GM12878 (cell line): ENCODE results near the gene ASCC2. TPM values are rescaled to one million over a fixed set of nuclear protein-coding genes. Genes with fewer than 3 reads are reported as not detected.
A peak's percentile ranks its signal among the peaks of the same experiment; 100 is the strongest.

Experiments
- ATAC-seq: fragments of 200-7000 bp; cut with Tn5 transposase; 3 replicates; pipeline ENCODE4 v1.9.1; 2020; ENCODE audit warnings: mild to moderate bottlenecking, moderate library complexity
- BruUV-seq: library from RNA; stranded (reverse); fragments of 400-500 nt; replicated peaks from 2 replicates; lab custom pipeline; 2021; lab: Mats Ljungman, UMichigan
- CTCF ChIA-PET: fragments of 300-600 bp; sonication (Branson Sonifier 250); formaldehyde crosslinking; extraction: SDS; loops from one replicate; lab custom pipeline; 2021; ENCODE audit warnings: inconsistent platforms; lab: Yijun Ruan, JAX
- POLR2A ChIA-PET: fragments of 350-600 bp; formaldehyde crosslinking; extraction: SDS; loops from one replicate; lab custom pipeline; 2021; ENCODE audit warnings: inconsistent platforms; lab: Charles Lee
- RAD21 ChIA-PET: fragments of 300-600 bp; sonication (Branson Sonifier 250); formaldehyde crosslinking; loops from one replicate; lab custom pipeline; 2023; ENCODE audit warnings: antibody characterized with exemption; ENCODE audit not compliant: unreplicated experiment; lab: Charles Lee
- SMC1A ChIA-PET: fragments of 300-600 bp; sonication (Branson Sonifier 250); formaldehyde crosslinking; loops from one replicate; lab custom pipeline; 2023; ENCODE audit not compliant: unreplicated experiment, uncharacterized antibody; lab: Charles Lee
- DNase-seq: peaks from one replicate; pipeline ENCODE4 v3.0.0-alpha.2; 2011; ENCODE audit warnings: low read depth, low spot score
- FAIRE-seq: peaks from 3 replicates; lab custom pipeline; 2011; peaks lifted over from hg19 to GRCh38; lab: Jason Lieb, UNC
- H2AFZ ChIP-seq: 2 replicates; pipeline ENCODE4 v1.6.0; 2011; ENCODE audit warnings: low read depth, low read length, control low read depth; ENCODE audit not compliant: control insufficient read depth
- H3K27ac ChIP-seq: 2 replicates; pipeline ENCODE4 v1.5.1; 2011; ENCODE audit warnings: control low read depth; ENCODE audit not compliant: control insufficient read depth, insufficient read depth
- H3K27me3 ChIP-seq, 2 experiments: replicated peaks in 1 of 2; 2 replicates each; pipeline versions ENCODE4 v1.6.0 to v1.6.1; 2011; ENCODE audit warnings: low read length in 1 of 2; ENCODE audit not compliant: control insufficient read depth in 2 of 2, insufficient read depth in 2 of 2
- H3K36me3 ChIP-seq, 2 experiments: 2 replicates each; pipeline ENCODE4 v1.5.1; 2011; ENCODE audit warnings: low read length in 1 of 2; ENCODE audit not compliant: control insufficient read depth in 2 of 2, insufficient read depth in 2 of 2
- H3K4me1 ChIP-seq: 2 replicates; pipeline ENCODE4 v1.6.1; 2011; ENCODE audit warnings: mild to moderate bottlenecking, low read length, moderate library complexity, mixed read lengths; ENCODE audit not compliant: control insufficient read depth, insufficient read depth
- H3K4me2 ChIP-seq: 2 replicates; pipeline ENCODE4 v1.6.0; 2011; ENCODE audit warnings: control low read depth; ENCODE audit not compliant: control insufficient read depth, insufficient read depth
- H3K4me3 ChIP-seq: fragments of 200-600 bp; sonication (generic); 2 replicates; pipeline ENCODE4 v1.5.1; 2016
- H3K79me2 ChIP-seq: 2 replicates; pipeline ENCODE4 v1.6.0; 2011; ENCODE audit warnings: low read length; ENCODE audit not compliant: control insufficient read depth, insufficient read depth
- H3K9ac ChIP-seq: 2 replicates; pipeline ENCODE4 v1.8.0; 2011; ENCODE audit warnings: low read length, control low read depth, mixed read lengths; ENCODE audit not compliant: control insufficient read depth, insufficient read depth
- H3K9me3 ChIP-seq: replicated peaks from 3 replicates; pipeline ENCODE4 v1.5.1; 2011; ENCODE audit warnings: mild to moderate bottlenecking, low read length; ENCODE audit not compliant: control insufficient read depth, insufficient read depth
- H4K20me1 ChIP-seq: 2 replicates; pipeline ENCODE4 v1.6.0; 2011; ENCODE audit not compliant: control insufficient read depth, insufficient read depth
- ATF2 ChIP-seq: IDR thresholded peaks from 2 replicates; pipeline ENCODE4 v1.6.1; 2012; ENCODE audit warnings: low read length, inconsistent platforms
- BCL3 ChIP-seq: IDR thresholded peaks from 2 replicates; pipeline ENCODE4 v1.6.1; 2011; ENCODE audit warnings: borderline replicate concordance, low read depth, mild to moderate bottlenecking, moderate library complexity, low read length; ENCODE audit not compliant: insufficient read depth, poor library complexity, severe bottlenecking
- CHD1 ChIP-seq: IDR thresholded peaks from 2 replicates; pipeline ENCODE4 v1.6.1; 2012; ENCODE audit warnings: low read depth, low read length, improper control_type of control experiment
- DPF2 ChIP-seq: fragments of 450-650 bp; IDR thresholded peaks from 2 replicates; pipeline ENCODE4 v1.6.1; 2017; ENCODE audit warnings: mild to moderate bottlenecking
- MEF2B ChIP-seq: fragments of 450-650 bp; IDR thresholded peaks from 2 replicates; pipeline ENCODE4 v1.6.1; 2018; ENCODE audit warnings: mild to moderate bottlenecking, moderate library complexity; ENCODE audit not compliant: partially characterized antibody, poor library complexity, severe bottlenecking
- RBBP5 ChIP-seq: fragments of 200-600 bp; sonication (generic); conservative IDR thresholded peaks from 2 replicates; pipeline ENCODE4 v1.6.1; 2016
- RELA ChIP-seq: fragments of 450-650 bp; IDR thresholded peaks from 2 replicates; pipeline ENCODE4 v1.8.0; 2014; ENCODE audit warnings: borderline replicate concordance; ENCODE audit not compliant: partially characterized antibody
- TCF3 ChIP-seq: IDR thresholded peaks from 2 replicates; pipeline ENCODE4 v1.6.1; 2012; ENCODE audit warnings: low read depth, mild to moderate bottlenecking, low read length, borderline replicate concordance; ENCODE audit not compliant: insufficient read depth
- ZBTB40 ChIP-seq: fragments of 450-650 bp; IDR thresholded peaks from 2 replicates; pipeline ENCODE4 v1.6.1; 2016; ENCODE audit warnings: mild to moderate bottlenecking, moderate library complexity, borderline replicate concordance
- ZNF384 ChIP-seq: IDR thresholded peaks from 2 replicates; pipeline ENCODE4 v1.6.1; 2012; ENCODE audit warnings: low read depth, mild to moderate bottlenecking, low read length, improper control_type of control experiment, borderline replicate concordance
- WGBS: methylation state at CpG from one replicate; pipeline ENCODE4 v1.1.6; 2016; ENCODE audit warnings: low lambda C conversion rate; ENCODE audit not compliant: insufficient replicate concordance, insufficient coverage; ENCODE audit errors: missing lambda C conversion rate; 5-methylcytosine and 5-hydroxymethylcytosine counted together
- in situ Hi-C: fragments of 300-500 bp; cut with MboI; formaldehyde crosslinking; loops from 9 replicates; pipeline ENCODE4 v1.14.3; 2018; ENCODE audit warnings: mixed read lengths
- intact Hi-C: fragments of 100-400 bp; cut with micrococcal nuclease; formaldehyde crosslinking; loops from one replicate; pipeline ENCODE4 v1.14.2; 2022; ENCODE audit not compliant: unreplicated experiment
- polyA plus RNA-seq, 11 experiments: library from polyadenylated mRNA; depleted of rRNA in 4 of 11; unstranded in 6 of 11; stranded (reverse) in 5 of 11; fragments of >200 nt; fragmentation: Nextera tagmentation in 4 of 11; fragmentation: Illumina TruSeq in 1 of 11; extraction: Ambion mirVana in 4 of 11; extraction: Trizol in 1 of 11; gene quantifications; 1 replicate in 1 of 11; 2 replicates in 10 of 11; pipeline versions ENCODE4 v1.2.1 to v1.2.3, GENCODE V29; 2011 to 2016; ENCODE audit warnings: inconsistent platforms in 2 of 11, missing spikeins in 2 of 11, low read depth in 1 of 11
- total RNA-seq, 4 experiments: library from RNA; depleted of rRNA in 3 of 4; stranded (reverse); fragments of >200 nt in 3 of 4; fragmentation: Illumina TruSeq in 1 of 4; extraction: Trizol in 1 of 4; gene quantifications; 2 replicates each; pipeline versions ENCODE4 v1.2.1 to v1.2.3, GENCODE V29; 2013 to 2021

Gene ASCC2
- total and polyA plus RNA-seq, 10 of the 15 experiments (the other 5 are each of a cell fraction or from before 2014, with no cell fraction given): 5.3 to 91.4 (median 56.5) TPM

- intact Hi-C loops: no loop called here
Measured at GRCh38 chr22:29765905-29766631, 72.0 kb downstream of the ASCC2 start.

GRCh38 chr22:29762263-29762662, 75.8 kb downstream of the ASCC2 start:
- ChIA-PET SMC1A (no interaction called here), CTCF (interaction anchor here (0.7 kb wide), 1 partner anchor 9 kb away, joined by 3 read pairs; no protein-coding TSS in a partner anchor), POLR2A (no interaction called here), RAD21 (no interaction called here)
- H3K27ac ChIP-seq: no peak overlapping the region
- H3K79me2 ChIP-seq: peaks cover 12% of the 10 kb centered on the region
- H4K20me1 ChIP-seq: no peaks in the 10 kb centered on the region
- no peak overlapping the region for H2AFZ ChIP-seq
- H3K4me2 ChIP-seq: no peak overlapping the region
- no peak for FAIRE-seq
- no peaks in the 10 kb centered on the region for H3K27me3 ChIP-seq
- peaks cover 4% of the 10 kb centered on the region for H3K4me1 ChIP-seq
- no peak for ATAC-seq
- WGBS: 86% methylated on average over 15 of the region's 15 CpGs
- DNase-seq: no peak
- intact Hi-C loops (no loop called here), in situ Hi-C loops (no loop called here)
- no peaks in the 10 kb centered on the region for H3K9me3 ChIP-seq
- no peak overlapping the region for H3K9ac ChIP-seq
- no TSS peak for BruUV-seq
- H3K4me3 ChIP-seq: no peak overlapping the region
- H3K36me3 ChIP-seq: no peaks in the 10 kb centered on the region
- TF ChIP-seq BCL3 (no peak), ZBTB40 (no peak), ATF2 (no peak), ZNF384 (no peak), RBBP5 (no peak)

More at GRCh38 chr22:29765905-29766631, 72.0 kb downstream of the ASCC2 start:
- Histone ChIP-seq H3K9me3 (no peaks in the 10 kb centered on the region; the same call in 2 of the 3 replicates), H3K4me3 (peak overlapping the region; percentile 89), H3K4me2 (peak overlapping the region; percentile 91), H3K9ac (peak overlapping the region; percentile 91), H2AFZ (peak overlapping the region; percentile 94), H3K36me3 (peaks cover 2 to 8% of the 10 kb centered on the region in 2 experiments), H3K4me1 (peaks cover 4% of the 10 kb centered on the region), H3K27me3 (no peaks in the 10 kb centered on the region), H3K79me2 (peaks cover 30% of the 10 kb centered on the region), H3K27ac (peak overlapping the region; percentile 84), H4K20me1 (no peaks in the 10 kb centered on the region)
- WGBS: 52% methylated on average over 15 of the region's 15 CpGs
- TF ChIP-seq MEF2B (peak; percentile 12), TCF3 (0 out of 2 replicates have a peak, but pooled peaks have one; percentile 3), RELA (no peak), DPF2 (0 out of 2 replicates have a peak, but pooled peaks have one; percentile 39), CHD1 (no peak)
- DNase-seq (no peak), FAIRE-seq (no peak), ATAC-seq (peak; percentile 57)
- ChIA-PET RAD21 (interaction anchor here (0.9 to 1.5 kb wide), 3 partner anchors 117 to 322 kb away, joined by 3 to 8 read pairs (median 3); partner anchors contain the start of gene MTMR3), CTCF (interaction anchor here (0.5 to 1.9 kb wide), 4 partner anchors 10 to 322 kb away, joined by 3 to 7 read pairs (median 5); no protein-coding TSS in a partner anchor), POLR2A (interaction anchor here (0.5 to 1.6 kb wide), 8 partner anchors 9 to 729 kb away, joined by 3 to 6 read pairs (median 4); partner anchors contain the start of genes ASCC2 and MTMR3), SMC1A (interaction anchor here (0.6 to 1.4 kb wide), 3 partner anchors 9 to 325 kb away, joined by 3 to 4 read pairs (median 4); no protein-coding TSS in a partner anchor)
- BruUV-seq: TSS peak; percentile 91
- in situ Hi-C loops: no loop called here
